Measurements from ENCODE around the gene COPS6.
A peak's percentile ranks its signal among the peaks of the same experiment; 100 is the strongest.

The COPS6 gene

DNA sequence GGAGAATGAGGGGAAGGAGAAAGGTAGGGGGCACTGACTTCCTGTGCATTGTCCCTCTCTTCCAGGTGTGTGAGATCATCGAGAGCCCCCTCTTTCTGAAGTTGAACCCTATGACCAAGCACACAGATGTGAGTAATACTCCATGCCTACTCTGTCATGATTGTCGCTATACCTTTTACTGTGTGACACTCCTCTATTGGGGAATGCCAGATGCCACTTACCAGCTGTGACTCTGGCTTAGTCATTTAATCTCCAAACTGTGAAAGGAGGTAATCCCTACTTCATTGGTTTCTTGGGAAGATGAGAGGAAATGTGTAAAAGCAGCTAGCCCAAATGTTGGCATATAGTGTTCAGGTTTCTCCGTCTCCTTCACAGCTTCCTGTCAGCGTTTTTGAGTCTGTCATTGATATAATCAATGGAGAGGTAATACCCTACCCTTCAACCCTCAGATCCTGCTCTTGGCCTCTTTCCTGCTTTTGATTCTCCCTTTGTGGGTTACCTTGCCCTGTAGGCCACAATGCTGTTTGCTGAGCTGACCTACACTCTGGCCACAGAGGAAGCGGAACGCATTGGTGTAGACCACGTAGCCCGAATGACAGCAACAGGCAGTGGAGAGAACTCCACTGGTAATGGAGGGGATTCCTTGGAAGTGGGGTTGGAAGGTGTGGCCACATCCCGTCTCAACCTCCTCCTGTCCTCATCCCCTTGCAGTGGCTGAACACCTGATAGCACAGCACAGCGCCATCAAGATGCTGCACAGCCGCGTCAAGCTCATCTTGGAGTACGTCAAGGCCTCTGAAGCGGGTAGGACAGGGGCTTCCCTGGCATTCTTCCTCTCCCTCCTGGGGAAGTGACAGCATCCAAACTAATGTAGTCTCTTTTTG, 2.0 kb downstream of the COPS6 start:
- peak overlapping the region; percentile 29 to 88 for H2BK12ac ChIP-seq (ENCODE audit: low read length in 2 of 2)
- peak overlapping the region in 1 of 2 experiments; percentile 8 for H3K14ac ChIP-seq (ENCODE audit: low read length in 2 of 2)
- H3K79me1 ChIP-seq (replicated peaks; ENCODE audit: low read length, poor library complexity, severe bottlenecking), result peaks cover 21% of the 10 kb centered on the region
- no peak for DNase-seq
- peak overlapping the region in 1 of 2 experiments; percentile 69 for H3K18ac ChIP-seq (ENCODE audit: low read depth in 1 of 2, low read length in 2 of 2)
- H2BK5ac ChIP-seq (ENCODE audit: low read depth, low read length, poor library complexity, severe bottlenecking), result no peak overlapping the region
- no peak overlapping the region for H3K4me2 ChIP-seq (ENCODE audit: low read length, poor library complexity, severe bottlenecking)
- H2AFZ ChIP-seq (ENCODE audit: low read depth, low read length), result no peak overlapping the region
- H2BK120ac ChIP-seq (ENCODE audit: low read depth, low read length), result no peak overlapping the region
- H3K23ac ChIP-seq (ENCODE audit: low read length in 2 of 2), result no peak overlapping the region
- H3K27me3 ChIP-seq (ENCODE audit: control insufficient read depth in 1 of 2, insufficient read depth in 1 of 2, low read length in 2 of 2), result no peaks in the 10 kb centered on the region
- H4K91ac ChIP-seq (ENCODE audit: low read length), result peak overlapping the region; percentile 23
- H3K9ac ChIP-seq (ENCODE audit: low read length), result peak overlapping the region; percentile 3
- no peak overlapping the region for H2BK15ac ChIP-seq (ENCODE audit: low read depth, poor library complexity, severe bottlenecking)
- H3K4ac ChIP-seq (ENCODE audit: low read depth in 1 of 2, low read length in 2 of 2), result peak overlapping the region in 1 of 2 experiments; percentile 50
- no peak overlapping the region for H2AK5ac ChIP-seq (ENCODE audit: low read length, severe bottlenecking)
- H3K4me3 ChIP-seq (ENCODE audit: insufficient read depth in 1 of 2, low read depth in 1 of 2, low read length in 2 of 2), result no peak overlapping the region
- peaks cover 8% of the 10 kb centered on the region for H3K4me1 ChIP-seq (ENCODE audit: control insufficient read depth, insufficient read depth, low read depth, low read length)
- no peaks in the 10 kb centered on the region for H3K9me3 ChIP-seq (ENCODE audit: control insufficient read depth, low read length)
- 89% methylated on average over 13 of the region's 14 CpGs for WGBS
- H4K8ac ChIP-seq (ENCODE audit: low read length), result peak overlapping the region; percentile 47
- H3K27ac ChIP-seq (ENCODE audit: low read length, poor library complexity, severe bottlenecking), result no peak overlapping the region
- peaks cover 46 to 55% of the 10 kb centered on the region in 2 experiments for H3K36me3 ChIP-seq (ENCODE audit: control insufficient read depth in 1 of 2, insufficient read depth in 2 of 2, low read depth in 1 of 2, low read length in 2 of 2)

DNA sequence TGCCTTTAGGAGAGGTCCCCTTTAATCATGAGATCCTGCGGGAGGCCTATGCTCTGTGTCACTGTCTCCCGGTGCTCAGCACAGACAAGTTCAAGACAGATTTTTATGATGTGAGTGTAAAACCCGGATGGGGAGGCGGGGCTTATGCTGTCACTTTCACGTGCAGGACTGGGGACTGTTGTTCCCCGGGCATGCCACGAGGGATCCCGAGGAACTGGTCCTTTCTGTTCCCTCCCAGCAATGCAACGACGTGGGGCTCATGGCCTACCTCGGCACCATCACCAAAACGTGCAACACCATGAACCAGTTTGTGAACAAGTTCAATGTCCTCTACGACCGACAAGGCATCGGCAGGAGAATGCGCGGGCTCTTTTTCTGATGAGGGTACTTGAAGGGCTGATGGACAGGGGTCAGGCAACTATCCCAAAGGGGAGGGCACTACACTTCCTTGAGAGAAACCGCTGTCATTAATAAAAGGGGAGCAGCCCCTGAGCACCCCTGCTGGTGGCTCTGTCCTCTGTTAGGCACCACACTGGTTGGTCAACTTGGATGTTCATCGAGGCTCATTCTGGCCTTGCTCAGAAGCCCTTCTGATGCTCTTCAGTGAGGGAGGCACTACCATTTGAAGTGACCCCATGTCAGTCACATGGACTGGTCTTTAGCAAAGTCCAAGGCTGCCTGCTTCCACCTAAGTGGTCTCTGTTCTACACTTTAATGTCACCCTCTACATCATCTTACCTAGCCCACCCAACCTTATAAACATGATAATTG, 2.8 kb downstream of the COPS6 start:
- no peak overlapping the region for H3K4me2 ChIP-seq (ENCODE audit: low read length, poor library complexity, severe bottlenecking)
- H3K4me1 ChIP-seq (ENCODE audit: control insufficient read depth, insufficient read depth, low read depth, low read length), result peaks cover 8% of the 10 kb centered on the region
- H4K91ac ChIP-seq (ENCODE audit: low read length), result no peak overlapping the region
- no peaks in the 10 kb centered on the region for H3K27me3 ChIP-seq (ENCODE audit: control insufficient read depth in 1 of 2, insufficient read depth in 1 of 2, low read length in 2 of 2)
- H3K27ac ChIP-seq (ENCODE audit: low read length, poor library complexity, severe bottlenecking), result no peak overlapping the region
- peak overlapping the region; percentile 68 for H2BK15ac ChIP-seq (ENCODE audit: low read depth, poor library complexity, severe bottlenecking)
- no peak overlapping the region for H3K14ac ChIP-seq (ENCODE audit: low read length in 2 of 2)
- 64% methylated on average over 19 of the region's 19 CpGs for WGBS
- no peak overlapping the region for H3K9ac ChIP-seq (ENCODE audit: low read length)
- no peak overlapping the region for H2AFZ ChIP-seq (ENCODE audit: low read depth, low read length)
- H3K36me3 ChIP-seq (ENCODE audit: control insufficient read depth in 1 of 2, insufficient read depth in 2 of 2, low read depth in 1 of 2, low read length in 2 of 2), result peaks cover 54 to 64% of the 10 kb centered on the region in 2 experiments
- H3K23ac ChIP-seq (ENCODE audit: low read length in 2 of 2), result peak overlapping the region in 1 of 2 experiments; percentile 68
- no peak overlapping the region for H3K18ac ChIP-seq (ENCODE audit: low read depth in 1 of 2, low read length in 2 of 2)
- no peak overlapping the region for H4K8ac ChIP-seq (ENCODE audit: low read length)
- no peak overlapping the region for H2BK120ac ChIP-seq (ENCODE audit: low read depth, low read length)
- peak; percentile 54 for DNase-seq
- no peak overlapping the region for H2BK12ac ChIP-seq (ENCODE audit: low read length in 2 of 2)
- H2BK5ac ChIP-seq (ENCODE audit: low read depth, low read length, poor library complexity, severe bottlenecking), result no peak overlapping the region
- no peaks in the 10 kb centered on the region for H3K9me3 ChIP-seq (ENCODE audit: control insufficient read depth, low read length)
- peak overlapping the region in 1 of 2 experiments; percentile 32 for H3K4ac ChIP-seq (ENCODE audit: low read depth in 1 of 2, low read length in 2 of 2)
- no peak overlapping the region for H3K4me3 ChIP-seq (ENCODE audit: insufficient read depth in 1 of 2, low read depth in 1 of 2, low read length in 2 of 2)
- peaks cover 25% of the 10 kb centered on the region for H3K79me1 ChIP-seq (replicated peaks; ENCODE audit: low read length, poor library complexity, severe bottlenecking)
- H2AK5ac ChIP-seq (ENCODE audit: low read length, severe bottlenecking), result no peak overlapping the region

DNA sequence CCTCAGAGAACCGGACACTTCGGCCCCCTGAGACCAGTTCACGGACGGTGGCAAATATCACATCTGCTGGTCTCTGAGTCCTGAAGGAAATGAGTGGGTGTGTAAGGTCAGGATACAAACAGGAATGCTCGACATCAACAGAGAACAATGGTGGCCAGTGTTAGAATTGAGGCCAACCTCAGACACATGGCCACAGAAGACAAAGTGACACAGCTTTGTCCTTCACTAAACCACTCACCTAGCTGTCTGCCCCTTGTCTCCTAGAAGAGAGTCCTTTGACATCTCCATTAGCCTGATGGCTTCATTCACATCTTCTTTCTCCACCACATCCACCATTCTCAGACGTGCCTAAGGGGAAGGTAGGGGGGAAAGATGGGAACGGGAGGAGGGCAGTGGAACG, 4.3 kb downstream of the COPS6 start:
- Histone ChIP-seq H3K18ac (ENCODE audit: low read depth in 1 of 2, low read length in 2 of 2) (no peak overlapping the region), H2BK12ac (ENCODE audit: low read length in 2 of 2) (no peak overlapping the region), H2BK5ac (ENCODE audit: low read depth, low read length, poor library complexity, severe bottlenecking) (no peak overlapping the region), H3K4me2 (ENCODE audit: low read length, poor library complexity, severe bottlenecking) (no peak overlapping the region), H4K8ac (ENCODE audit: low read length) (no peak overlapping the region), H3K4me3 (ENCODE audit: insufficient read depth in 1 of 2, low read depth in 1 of 2, low read length in 2 of 2) (no peak overlapping the region), H3K36me3 (ENCODE audit: control insufficient read depth in 1 of 2, insufficient read depth in 2 of 2, low read depth in 1 of 2, low read length in 2 of 2) (peaks cover 68 to 76% of the 10 kb centered on the region in 2 experiments), H4K91ac (ENCODE audit: low read length) (no peak overlapping the region), H3K9ac (ENCODE audit: low read length) (no peak overlapping the region), H3K79me1 (replicated peaks; ENCODE audit: low read length, poor library complexity, severe bottlenecking) (peaks cover 33% of the 10 kb centered on the region), H3K27ac (ENCODE audit: low read length, poor library complexity, severe bottlenecking) (no peak overlapping the region), H3K4me1 (ENCODE audit: control insufficient read depth, insufficient read depth, low read depth, low read length) (peaks cover 8% of the 10 kb centered on the region), H3K27me3 (ENCODE audit: control insufficient read depth in 1 of 2, insufficient read depth in 1 of 2, low read length in 2 of 2) (no peaks in the 10 kb centered on the region), H2BK15ac (ENCODE audit: low read depth, poor library complexity, severe bottlenecking) (no peak overlapping the region), H3K23ac (ENCODE audit: low read length in 2 of 2) (no peak overlapping the region), H3K14ac (ENCODE audit: low read length in 2 of 2) (no peak overlapping the region), H3K9me3 (ENCODE audit: control insufficient read depth, low read length) (no peaks in the 10 kb centered on the region), H2AFZ (ENCODE audit: low read depth, low read length) (no peak overlapping the region), H2AK5ac (ENCODE audit: low read length, severe bottlenecking) (no peak overlapping the region), H3K4ac (ENCODE audit: low read depth in 1 of 2, low read length in 2 of 2) (no peak overlapping the region), H2BK120ac (ENCODE audit: low read depth, low read length) (no peak overlapping the region)
- 74% methylated on average over 8 of the region's 8 CpGs for WGBS
- no peak for DNase-seq

- Histone ChIP-seq H3K18ac (ENCODE audit: low read depth in 1 of 2, low read length in 2 of 2) (no peak overlapping the region), H3K4me1 (ENCODE audit: control insufficient read depth, insufficient read depth, low read depth, low read length) (peaks cover 4% of the 10 kb centered on the region), H3K79me1 (replicated peaks; ENCODE audit: low read length, poor library complexity, severe bottlenecking) (peaks cover 37% of the 10 kb centered on the region), H2AK5ac (ENCODE audit: low read length, severe bottlenecking) (no peak overlapping the region), H3K27me3 (ENCODE audit: control insufficient read depth in 1 of 2, insufficient read depth in 1 of 2, low read length in 2 of 2) (no peaks in the 10 kb centered on the region), H2BK15ac (ENCODE audit: low read depth, poor library complexity, severe bottlenecking) (no peak overlapping the region), H3K27ac (ENCODE audit: low read length, poor library complexity, severe bottlenecking) (no peak overlapping the region), H3K4ac (ENCODE audit: low read depth in 1 of 2, low read length in 2 of 2) (no peak overlapping the region), H2AFZ (ENCODE audit: low read depth, low read length) (no peak overlapping the region), H3K23ac (ENCODE audit: low read length in 2 of 2) (peak overlapping the region in 1 of 2 experiments; percentile 18), H3K9ac (ENCODE audit: low read length) (peak overlapping the region; percentile 2), H3K14ac (ENCODE audit: low read length in 2 of 2) (no peak overlapping the region), H2BK120ac (ENCODE audit: low read depth, low read length) (no peak overlapping the region), H3K4me2 (ENCODE audit: low read length, poor library complexity, severe bottlenecking) (no peak overlapping the region), H3K9me3 (ENCODE audit: control insufficient read depth, low read length) (no peaks in the 10 kb centered on the region), H2BK5ac (ENCODE audit: low read depth, low read length, poor library complexity, severe bottlenecking) (no peak overlapping the region), H2BK12ac (ENCODE audit: low read length in 2 of 2) (no peak overlapping the region), H4K8ac (ENCODE audit: low read length) (no peak overlapping the region), H3K36me3 (ENCODE audit: control insufficient read depth in 1 of 2, insufficient read depth in 2 of 2, low read depth in 1 of 2, low read length in 2 of 2) (peaks cover 72 to 81% of the 10 kb centered on the region in 2 experiments), H3K4me3 (ENCODE audit: insufficient read depth in 1 of 2, low read depth in 1 of 2, low read length in 2 of 2) (no peak overlapping the region), H4K91ac (ENCODE audit: low read length) (no peak overlapping the region)
- 73% methylated on average over 13 of the region's 13 CpGs for WGBS
- DNase-seq, result no peak
These were observed 4.7 kb downstream of the COPS6 start for GRCh38 chr7:100093498-100093897.
